Neural cell (in vitro differentiated cells): ENCODE data around the gene DUS2. TPM values are rescaled to one million over a fixed set of nuclear protein-coding genes. Genes with fewer than 3 reads are reported as not detected.

Source experiments
- H2AFZ ChIP-seq: fragments of 200-600, 300-800 bp; sonication (generic), shearing (Covaris generic); 2 replicates; pipeline ENCODE4 v1.6.0; 2014; ENCODE audit warnings: low read depth, mild to moderate bottlenecking, antibody characterized with exemption, low read length, moderate library complexity
- H3F3A ChIP-seq: fragments of 200-600 bp; shearing (Covaris generic); 2 replicates; pipeline ENCODE4 v1.6.1; 2016; ENCODE audit warnings: mild to moderate bottlenecking, moderate library complexity, mixed read lengths, antibody characterized with exemption, low read length; ENCODE audit not compliant: insufficient read depth, poor library complexity, severe bottlenecking
- H3K27ac ChIP-seq: fragments of 200-600, 300-800 bp; sonication (generic), shearing (Covaris generic); 2 replicates; pipeline ENCODE4 v1.5.1; 2014; ENCODE audit warnings: mild to moderate bottlenecking, low read length, moderate library complexity
- H3K27me3 ChIP-seq: fragments of 300-800, 200-600 bp; sonication (generic), shearing (Covaris generic); 2 replicates; pipeline ENCODE4 v1.6.0; 2014; ENCODE audit warnings: mild to moderate bottlenecking, low read depth, low read length, moderate library complexity; ENCODE audit not compliant: insufficient read depth
- H3K36me3 ChIP-seq: fragments of 300-800, 200-600 bp; sonication (generic), shearing (Covaris generic); 2 replicates; pipeline ENCODE4 v1.5.1; 2014; ENCODE audit warnings: mild to moderate bottlenecking, antibody characterized with exemption, low read length, moderate library complexity; ENCODE audit not compliant: insufficient read depth
- H3K4me2 ChIP-seq: fragments of 300-800, 200-600 bp; sonication (generic), shearing (Covaris generic); 2 replicates; pipeline ENCODE4 v1.6.0; 2014; ENCODE audit warnings: mild to moderate bottlenecking, low read length
- H3K4me3 ChIP-seq: fragments of 300-800, 200-600 bp; sonication (generic), shearing (Covaris generic); 2 replicates; pipeline ENCODE4 v1.5.1; 2014; ENCODE audit warnings: mild to moderate bottlenecking, low read length, moderate library complexity
- H3K79me2 ChIP-seq: fragments of 200-600 bp; shearing (Covaris generic); replicated peaks from 2 replicates; pipeline ENCODE4 v1.6.0; 2014; ENCODE audit warnings: mild to moderate bottlenecking, low read length, moderate library complexity; ENCODE audit not compliant: insufficient read depth
- H3K9ac ChIP-seq: fragments of 300-800, 200-600 bp; sonication (generic), shearing (Covaris generic); 2 replicates; pipeline ENCODE4 v1.6.1; 2016; ENCODE audit warnings: mild to moderate bottlenecking, low read length, mixed read lengths
- H3K9me2 ChIP-seq: fragments of 200-600 bp; shearing (Covaris generic); 2 replicates; pipeline ENCODE4 v1.6.1; 2016; ENCODE audit warnings: mild to moderate bottlenecking, low read length, mixed read lengths; ENCODE audit not compliant: insufficient read depth
- H3K9me3 ChIP-seq: fragments of 200-600, 300-800 bp; sonication (generic), shearing (Covaris generic); 2 replicates; pipeline ENCODE4 v1.6.1; 2016; ENCODE audit warnings: mild to moderate bottlenecking, mixed run types, low read length, moderate library complexity, mixed read lengths
- H4K20me1 ChIP-seq: fragments of 200-600 bp; shearing (Covaris generic); 2 replicates; pipeline ENCODE4 v1.6.1; 2016; ENCODE audit warnings: mild to moderate bottlenecking, mixed run types; ENCODE audit not compliant: insufficient read depth
- CTCF ChIP-seq: fragments of 450-650 bp; IDR thresholded peaks from 2 replicates; pipeline ENCODE4 v1.5.1; 2014; ENCODE audit warnings: antibody characterized with exemption, mild to moderate bottlenecking, moderate library complexity; ENCODE audit not compliant: poor library complexity, severe bottlenecking
- EP300 ChIP-seq: fragments of 450-650 bp; conservative IDR thresholded peaks from 2 replicates; pipeline ENCODE4 v1.6.1; 2014; ENCODE audit warnings: antibody characterized with exemption, mild to moderate bottlenecking, moderate library complexity; ENCODE audit not compliant: poor library complexity, severe bottlenecking
- EZH2 ChIP-seq: fragments of 200-600, 300-800 bp; shearing (Covaris generic), sonication (generic); IDR thresholded peaks from 2 replicates; pipeline ENCODE4 v1.6.1; 2014; ENCODE audit warnings: antibody characterized with exemption, low read length, borderline replicate concordance, mild to moderate bottlenecking; ENCODE audit not compliant: insufficient read depth, poor library complexity, severe bottlenecking
- MXI1 ChIP-seq: fragments of 450-650 bp; conservative IDR thresholded peaks from 2 replicates; pipeline ENCODE4 v1.6.1; 2014; ENCODE audit warnings: antibody characterized with exemption, mild to moderate bottlenecking; ENCODE audit not compliant: poor library complexity, severe bottlenecking
- POLR2AphosphoS5 ChIP-seq: IDR thresholded peaks from 2 replicates; pipeline ENCODE4 v1.6.1; 2012
- RAD21 ChIP-seq: fragments of 450-650 bp; conservative IDR thresholded peaks from 2 replicates; pipeline ENCODE4 v1.6.1; 2014; ENCODE audit warnings: antibody characterized with exemption, mild to moderate bottlenecking, moderate library complexity
- REST ChIP-seq: IDR thresholded peaks from 2 replicates; pipeline ENCODE4 v1.6.1; 2012; ENCODE audit warnings: borderline replicate concordance
- TAF1 ChIP-seq: IDR thresholded peaks from 2 replicates; pipeline ENCODE4 v1.6.1; 2012; ENCODE audit warnings: low read depth
- polyA plus RNA-seq: library from polyadenylated mRNA; depleted of rRNA; stranded (reverse); fragments of >200 nt; gene quantifications from 2 replicates; pipeline ENCODE4 v1.2.3, GENCODE V29; 2014

Gene DUS2
- polyA plus RNA-seq, 1 donor from 2014 or later: 22.4 TPM

- H3K4me2 ChIP-seq: no peak overlapping the region
These were observed 12.1 kb downstream of the DUS2 start for GRCh38 chr16:68035227-68035626.

GRCh38 chr16:68037841-68038597 is 14.9 kb downstream of the DUS2 start:
- Histone ChIP-seq H3K27ac (no peak overlapping the region), H3K4me3 (no peak overlapping the region), H2AFZ (no peak overlapping the region), H3K9me2 (no peaks in the 10 kb centered on the region), H3K9me3 (no peaks in the 10 kb centered on the region), H4K20me1 (no peaks in the 10 kb centered on the region), H3K27me3 (no peaks in the 10 kb centered on the region), H3K79me2 (no peaks in the 10 kb centered on the region), H3F3A (no peaks in the 10 kb centered on the region), H3K9ac (no peak overlapping the region), H3K4me2 (no peak overlapping the region), H3K36me3 (no peaks in the 10 kb centered on the region)
- TF ChIP-seq CTCF: no peak
- TF ChIP-seq EP300: no peak
- no peak for TF ChIP-seq REST
- TF ChIP-seq MXI1: no peak
- TF ChIP-seq POLR2AphosphoS5: no peak

More at GRCh38 chr16:68035227-68035626, 12.1 kb downstream of the DUS2 start:
- H3K79me2 ChIP-seq: no peaks in the 10 kb centered on the region
- H3K9me2 ChIP-seq: no peaks in the 10 kb centered on the region
- H4K20me1 ChIP-seq: no peaks in the 10 kb centered on the region
- no peaks in the 10 kb centered on the region for H3F3A ChIP-seq
- H2AFZ ChIP-seq: no peak overlapping the region
- no peak overlapping the region for H3K9ac ChIP-seq
- H3K36me3 ChIP-seq: no peaks in the 10 kb centered on the region
- H3K27ac ChIP-seq: no peak overlapping the region
- no peak for TF ChIP-seq POLR2AphosphoS5
- no peak for TF ChIP-seq EZH2
- TF ChIP-seq EP300: no peak
- TF ChIP-seq RAD21: no peak
- no peak for TF ChIP-seq CTCF
- TF ChIP-seq REST: no peak
- no peak for TF ChIP-seq TAF1
- no peaks in the 10 kb centered on the region for H3K9me3 ChIP-seq
- H3K27me3 ChIP-seq: no peaks in the 10 kb centered on the region
- H3K4me3 ChIP-seq: no peak overlapping the region
